NCI-H1930 (cell line): Measurements from ENCODE around the gene GPT2.

ENCODE experiments used
- DNase-seq, 2 experiments: peaks; one replicate each; lab custom pipeline; 2025; lab: John Stamatoyannopoulos, UW

GPT2 gene

GRCh38 chr16:46883690-46884512 is at the start of gene GPT2:
Gene GPT2 (plus strand): TSS chr16:46884362. CDS start chr16:46884716, 354 bp downstream.
- peak; percentile 84 to 93 for DNase-seq

GRCh38 chr16:46836534-46837530 is 47.3 kb upstream of the GPT2 start:
- DNase-seq = no peak

GRCh38 chr16:46839986-46840443 is 44.1 kb upstream of the GPT2 start:
- no peak for DNase-seq

GRCh38 chr16:46842192-46842895 is 41.8 kb upstream of the GPT2 start:
- no peak for DNase-seq

- no peak for DNase-seq
These were observed 40.1 kb upstream of the GPT2 start for GRCh38 chr16:46843898-46844642.

GRCh38 chr16:46844771-46845170 is 39.4 kb upstream of the GPT2 start:
- DNase-seq = no peak

GRCh38 chr16:46845952-46846351 is 38.2 kb upstream of the GPT2 start:
- no peak for DNase-seq

- no peak for DNase-seq
These were observed 35.1 kb upstream of the GPT2 start for GRCh38 chr16:46848768-46849764.

- DNase-seq = no peak
These were observed 33.3 kb upstream of the GPT2 start for GRCh38 chr16:46850619-46851555.

GRCh38 chr16:46852130-46852529 is 32.0 kb upstream of the GPT2 start:
- DNase-seq = no peak

- DNase-seq = peak; percentile 30 to 49
These were observed 30.3 kb upstream of the GPT2 start for GRCh38 chr16:46853713-46854443.

GRCh38 chr16:46854846-46855245 is 29.3 kb upstream of the GPT2 start:
- DNase-seq = no peak

- DNase-seq = no peak
These were observed 28.8 kb upstream of the GPT2 start for GRCh38 chr16:46855389-46855788.

GRCh38 chr16:46857368-46857945 is 26.7 kb upstream of the GPT2 start:
- no peak for DNase-seq

GRCh38 chr16:46858151-46858550 is 26.0 kb upstream of the GPT2 start:
- DNase-seq = no peak

GRCh38 chr16:46859719-46860152 is 24.4 kb upstream of the GPT2 start:
- DNase-seq = no peak

GRCh38 chr16:46862555-46863447 is 21.4 kb upstream of the GPT2 start:
- DNase-seq = no peak
